Measurements from ENCODE around the gene TRAF3.
"Not testable (repeated sequence)": the region's sequence is repeated elsewhere in the genome, so short reads cannot be mapped to it uniquely, and the experiment has no call there.

Gene TRAF3

DNA sequence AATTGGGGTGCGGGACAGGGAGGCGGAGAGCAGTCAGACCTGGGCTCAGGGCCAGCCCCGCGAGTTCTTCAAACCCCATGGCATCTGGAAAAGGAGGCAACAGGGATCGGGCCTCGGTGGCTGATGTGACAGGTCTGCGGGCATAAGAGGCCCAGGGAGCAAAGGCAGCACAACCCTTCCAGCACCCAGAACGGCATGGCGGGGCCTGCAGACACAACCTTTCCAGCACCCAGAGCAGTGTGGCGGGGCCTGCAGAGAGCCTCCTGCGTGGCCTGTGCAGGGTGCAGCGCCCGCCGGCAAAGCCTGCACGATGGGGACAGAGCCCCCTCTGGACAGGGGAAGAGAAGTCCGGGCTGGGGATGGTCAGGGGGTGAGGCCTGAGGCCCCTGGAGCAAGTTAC, 26.2 kb upstream of the TRAF3 start:
- no peak for DNase-seq (ENCODE audit: low read depth in 1 of 2, low spot score in 1 of 2)

DNA sequence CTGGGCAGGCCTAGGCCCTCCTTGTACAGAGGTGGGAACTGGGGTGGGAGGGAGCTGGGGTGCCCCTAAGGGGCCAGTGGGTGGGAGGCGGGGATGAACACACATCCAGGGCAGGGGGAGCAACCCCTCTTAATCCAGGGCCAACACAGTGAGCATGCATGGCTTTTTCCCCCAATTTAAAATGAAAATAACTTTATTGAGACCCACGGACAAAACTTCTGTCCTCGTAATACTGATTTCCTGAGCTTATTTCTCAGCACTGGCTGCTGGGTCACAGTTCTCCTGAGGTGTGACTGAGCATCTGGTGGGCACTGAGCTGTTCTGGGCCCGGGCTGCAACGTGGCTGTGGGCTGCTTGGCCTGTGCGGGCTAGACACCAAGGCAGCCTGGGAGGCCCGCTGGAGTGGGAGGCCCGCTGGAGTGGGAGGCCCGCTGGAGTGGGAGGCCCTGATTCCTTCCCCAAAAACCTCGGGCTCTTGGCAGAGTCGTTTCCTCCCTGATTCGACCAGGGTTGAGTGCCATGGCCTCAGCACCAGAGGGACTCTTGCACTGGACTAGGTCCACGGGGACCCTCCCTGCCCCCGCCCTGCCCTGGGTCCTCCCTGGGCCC, 24.9 kb upstream of the TRAF3 start:
- no peak for DNase-seq (ENCODE audit: low read depth in 1 of 2, low spot score in 1 of 2)

DNA sequence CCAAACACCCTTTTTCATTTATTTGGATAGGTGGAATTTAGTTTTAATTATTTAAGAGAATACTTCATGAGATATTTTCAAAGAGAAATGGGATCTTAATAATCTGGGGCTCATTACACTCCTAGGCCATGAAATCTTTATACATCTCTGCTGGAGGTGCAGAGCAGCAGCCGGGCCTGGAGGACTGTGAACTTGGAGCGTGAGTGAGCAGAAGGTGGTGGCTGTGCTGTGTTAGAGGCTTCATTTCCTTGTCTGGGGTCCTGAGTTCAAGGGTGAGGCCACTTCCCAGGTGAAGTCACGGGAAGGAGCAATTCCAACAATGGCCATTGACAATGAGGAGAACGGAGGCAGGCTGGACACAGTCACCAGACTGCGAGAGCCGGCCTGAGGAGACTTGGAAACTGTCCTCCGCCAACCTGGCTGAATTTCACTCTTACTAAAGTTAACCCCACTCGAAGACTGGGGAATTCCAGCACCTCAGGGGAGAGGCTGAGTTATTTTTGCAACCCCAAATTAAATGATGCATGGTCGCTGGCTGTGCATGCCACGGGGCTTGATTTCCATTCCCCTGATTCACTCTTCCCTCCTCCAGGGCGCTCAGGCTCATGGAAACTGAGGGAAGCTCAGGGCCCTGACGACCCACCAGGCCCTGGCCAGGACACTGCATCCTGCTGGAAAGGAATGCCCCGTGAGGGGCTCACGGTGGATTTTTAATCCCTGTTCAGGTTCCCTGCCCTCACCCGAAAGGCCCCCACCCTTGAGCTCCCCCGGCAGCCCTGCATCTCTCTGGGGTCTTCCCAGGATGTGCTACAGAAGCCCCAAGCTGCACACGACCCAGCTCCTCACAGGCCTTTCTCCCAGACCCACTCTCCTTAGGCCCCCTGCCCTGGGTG, 22.6 kb upstream of the TRAF3 start:
- no peak for DNase-seq (ENCODE audit: low read depth in 1 of 2, low spot score in 1 of 2)

DNA sequence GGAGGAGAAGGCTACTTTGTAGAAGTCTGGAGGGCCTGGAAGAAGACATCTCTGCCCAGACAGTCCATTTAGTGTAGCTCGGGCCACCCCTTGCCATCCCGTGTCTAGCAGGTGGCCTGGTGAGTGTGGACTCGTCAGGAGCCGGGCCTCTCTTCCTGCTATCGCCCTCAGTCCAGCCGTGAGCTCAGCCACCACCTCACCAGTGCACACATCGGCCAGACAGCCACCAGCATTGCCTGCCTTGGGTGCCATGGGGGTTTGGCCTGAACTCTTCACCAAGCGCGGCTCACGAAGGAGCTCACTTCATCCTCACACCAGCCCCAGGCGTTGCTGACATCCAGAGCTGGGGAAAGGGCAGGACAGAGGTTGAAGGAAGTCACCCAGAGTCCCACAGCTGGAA, 19.6 kb upstream of the TRAF3 start:
- no peak for DNase-seq (ENCODE audit: low read depth in 1 of 2, low spot score in 1 of 2)

DNA sequence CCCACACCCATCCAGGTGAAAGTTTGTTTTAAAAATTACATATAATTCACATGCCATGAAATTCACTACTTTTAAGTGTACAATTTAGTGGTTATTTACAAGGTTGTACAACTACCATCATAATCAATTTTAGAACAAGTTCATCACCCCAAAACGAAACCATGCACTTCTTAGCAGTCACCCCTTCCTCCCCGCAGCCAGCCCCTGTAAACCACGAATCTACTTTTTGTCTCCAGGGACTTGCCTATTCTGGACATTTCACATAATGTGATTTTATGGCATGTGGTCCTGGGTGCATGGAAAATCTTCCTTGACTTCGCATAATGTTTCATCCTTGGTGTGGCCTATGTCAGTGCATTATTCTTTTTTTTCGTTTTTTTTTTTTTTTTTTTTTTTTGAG, 19.2 kb upstream of the TRAF3 start:
- no peak for DNase-seq (ENCODE audit: low read depth in 1 of 2, low spot score in 1 of 2)

DNA sequence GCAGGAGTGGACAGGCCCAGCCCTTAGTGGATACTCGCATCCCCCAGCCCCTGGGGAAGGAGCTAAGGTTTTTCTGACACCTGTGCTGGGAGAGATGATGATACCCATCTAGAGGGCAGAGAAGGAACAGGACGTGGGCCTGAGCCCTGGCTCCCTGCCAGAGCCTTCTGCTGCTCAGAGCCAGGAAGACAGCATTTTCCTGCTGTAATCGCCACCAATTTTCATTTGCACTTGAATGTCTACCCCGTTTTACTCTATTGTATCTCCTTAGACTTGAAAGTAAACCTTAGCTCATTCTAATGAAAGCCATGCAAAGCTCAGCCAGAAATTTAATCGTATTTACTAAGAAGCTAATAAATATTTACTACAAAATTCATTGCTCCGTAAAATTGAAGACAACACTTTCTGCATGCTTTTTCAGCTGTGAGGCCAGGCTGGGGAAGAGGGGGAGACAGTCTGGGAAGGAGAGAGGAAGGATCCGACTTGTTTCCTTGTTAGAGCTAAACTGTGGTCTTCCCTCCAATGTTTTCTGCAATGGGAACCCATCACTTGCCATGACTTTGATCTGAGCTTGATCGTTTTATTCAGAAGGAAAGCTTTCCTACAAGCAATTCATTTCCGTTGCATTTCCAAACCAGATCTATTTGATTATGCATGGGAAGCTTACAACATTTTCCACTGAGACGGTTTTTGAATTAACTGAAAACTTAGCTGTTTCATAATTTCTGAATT, 17.6 kb upstream of the TRAF3 start:
- no peak for DNase-seq (ENCODE audit: low read depth in 1 of 2, low spot score in 1 of 2)

DNA sequence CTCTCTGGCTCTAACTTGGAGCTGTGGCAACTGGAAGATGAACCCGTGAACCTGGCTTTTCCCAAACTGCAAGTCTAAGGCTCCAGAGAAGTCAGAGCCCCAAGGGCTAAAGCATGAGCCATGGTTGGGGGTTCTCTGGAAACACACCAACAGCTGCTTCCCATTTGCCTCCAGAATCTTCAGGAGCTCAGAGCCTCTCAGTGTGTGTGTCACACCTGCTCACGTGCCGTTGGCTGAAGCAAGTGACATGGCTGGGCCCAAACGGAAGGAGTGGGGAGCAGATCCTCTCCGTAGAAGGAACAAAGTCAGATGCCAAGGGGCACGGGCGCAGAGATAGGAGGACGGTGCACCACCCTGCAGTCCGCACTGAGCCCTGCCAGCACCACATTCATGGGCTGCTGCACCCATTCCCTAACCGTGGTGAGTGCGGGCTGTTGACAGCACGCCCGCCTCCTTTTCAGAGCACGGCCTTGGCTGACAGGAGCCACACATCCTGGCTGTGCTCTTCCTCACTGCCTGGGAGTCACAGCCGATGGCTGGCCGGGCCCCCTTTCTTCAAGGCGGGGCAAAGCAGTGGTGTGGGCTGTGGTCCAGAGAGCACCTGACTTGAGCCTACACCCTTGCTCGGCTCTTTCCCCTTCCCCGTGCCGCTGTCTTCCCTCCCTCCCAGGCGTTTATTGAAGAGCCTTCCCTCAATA, 16.6 kb upstream of the TRAF3 start:
- no peak for DNase-seq (ENCODE audit: low read depth in 1 of 2, low spot score in 1 of 2)

DNA sequence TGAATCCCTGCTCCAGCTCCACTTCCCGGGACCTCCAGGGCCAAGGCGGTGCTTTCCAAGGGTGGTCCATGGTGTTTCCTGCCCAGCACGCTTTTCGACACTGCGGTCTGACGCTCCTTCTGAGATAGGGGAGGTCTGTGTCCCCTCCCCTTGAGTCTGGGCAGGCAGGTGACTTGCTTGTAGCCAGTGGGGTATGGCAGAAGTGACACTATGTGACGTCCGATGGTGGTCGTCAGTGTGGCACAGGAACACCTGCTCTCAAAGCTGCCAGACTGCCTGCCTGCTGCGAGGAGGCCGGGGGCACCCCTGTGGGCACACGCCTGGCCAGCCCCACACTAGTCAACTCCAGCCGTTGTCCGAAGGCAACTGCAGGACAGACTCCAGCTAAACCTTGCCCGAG, 16.0 kb upstream of the TRAF3 start:
- no peak for DNase-seq (ENCODE audit: low read depth in 1 of 2, low spot score in 1 of 2)

DNA sequence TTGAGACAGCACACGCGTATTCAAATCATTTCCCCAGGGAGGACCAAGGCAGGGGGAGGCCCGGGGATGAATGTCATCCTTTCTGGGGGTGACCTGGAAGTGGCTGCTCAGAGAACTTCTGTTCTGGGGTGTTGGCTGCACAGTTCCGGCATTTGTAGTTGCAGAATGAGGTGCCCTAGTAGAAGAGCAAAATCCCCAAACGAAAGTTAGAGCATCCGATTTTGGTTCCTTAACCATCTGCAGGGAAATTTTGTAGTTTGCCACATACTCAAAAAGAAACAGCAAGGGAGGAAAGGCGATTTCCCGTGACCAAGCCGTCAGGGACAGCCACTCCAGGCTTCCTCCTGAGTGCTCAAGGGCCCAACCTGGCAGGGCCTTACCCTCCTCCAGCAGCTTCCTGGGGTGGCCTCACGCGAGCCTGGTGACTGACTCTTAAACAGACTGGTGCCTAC, 13.0 kb upstream of the TRAF3 start:
- DNase-seq (ENCODE audit: low read depth in 1 of 2, low spot score in 1 of 2) = no peak

DNA sequence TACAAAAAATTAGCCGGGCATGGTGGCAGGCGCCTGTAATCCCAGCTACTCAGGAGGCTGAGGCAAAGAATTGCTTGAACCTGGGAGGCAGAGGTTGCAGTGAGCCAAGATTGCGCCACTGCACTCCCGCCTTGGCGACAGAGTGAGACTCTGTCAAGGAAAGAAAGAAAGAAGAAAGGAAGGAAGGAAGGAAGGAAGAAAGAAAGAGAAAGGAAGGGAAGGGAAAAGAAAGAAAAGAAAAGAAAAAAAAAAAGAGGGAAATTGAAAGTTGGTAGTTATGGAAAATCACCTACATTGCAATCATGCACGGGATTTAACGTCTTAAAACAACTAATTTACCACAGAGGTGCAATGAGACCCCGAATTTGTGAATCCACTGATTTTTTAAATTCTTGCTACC, 11.5 kb upstream of the TRAF3 start:
- not testable (repeated sequence) for DNase-seq (ENCODE audit: low read depth in 1 of 2, low spot score in 1 of 2)

DNA sequence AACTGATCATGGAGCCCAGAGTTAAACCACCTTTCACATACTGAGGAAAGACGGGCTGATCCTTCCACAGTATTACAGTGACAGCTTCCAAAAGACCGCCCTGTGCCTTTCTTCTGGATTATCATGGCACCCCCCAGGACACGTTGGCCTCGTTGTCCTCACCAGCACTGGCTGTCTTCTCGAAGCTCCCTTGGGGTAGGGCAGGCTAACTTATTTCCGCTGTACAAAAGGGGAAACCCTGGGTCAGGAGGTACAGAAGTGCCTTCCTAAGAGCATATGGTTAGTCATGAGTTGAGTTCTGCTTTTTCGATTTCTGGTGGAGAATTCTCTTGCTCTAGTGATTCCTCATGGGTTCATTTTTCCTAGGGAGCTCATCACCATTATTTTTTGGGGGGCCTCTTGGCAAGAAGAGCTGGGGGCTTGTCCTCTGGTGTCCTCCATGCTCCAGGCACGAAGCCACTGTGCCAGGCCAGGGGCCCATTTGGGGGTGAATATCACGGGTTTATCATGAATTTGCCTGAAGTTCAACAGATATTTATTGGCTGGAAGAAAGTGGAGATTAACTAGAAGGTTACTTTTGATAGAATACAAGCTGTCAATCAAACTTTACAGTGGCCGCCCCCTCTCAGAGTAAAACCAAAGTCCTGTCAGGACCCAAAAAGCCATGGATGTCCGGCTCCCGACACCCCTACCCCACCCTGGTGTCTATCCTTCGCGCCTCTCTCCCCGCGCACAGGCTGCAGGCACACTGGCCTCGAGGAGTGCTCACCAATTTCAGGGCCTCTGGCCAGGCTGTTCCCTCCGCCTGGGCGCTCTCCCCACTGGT, 8.8 kb upstream of the TRAF3 start:
- DNase-seq (ENCODE audit: low read depth in 1 of 2, low spot score in 1 of 2) = no peak

DNA sequence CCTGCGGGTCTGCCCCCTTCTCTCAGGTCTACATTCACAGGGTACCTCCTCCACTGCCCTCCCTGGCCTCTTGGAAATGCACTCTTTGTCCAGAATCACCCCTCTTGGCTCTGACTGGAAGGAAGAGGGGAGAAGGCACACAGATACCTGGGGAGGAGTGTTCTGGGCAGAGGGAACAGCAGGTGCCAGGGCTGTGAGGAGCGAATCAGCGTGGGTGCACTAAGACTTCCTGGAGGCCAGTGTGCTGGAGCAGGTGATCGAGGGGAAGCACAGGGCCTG, 8.3 kb upstream of the TRAF3 start:
- DNase-seq (ENCODE audit: low read depth in 1 of 2, low spot score in 1 of 2) = no peak

DNA sequence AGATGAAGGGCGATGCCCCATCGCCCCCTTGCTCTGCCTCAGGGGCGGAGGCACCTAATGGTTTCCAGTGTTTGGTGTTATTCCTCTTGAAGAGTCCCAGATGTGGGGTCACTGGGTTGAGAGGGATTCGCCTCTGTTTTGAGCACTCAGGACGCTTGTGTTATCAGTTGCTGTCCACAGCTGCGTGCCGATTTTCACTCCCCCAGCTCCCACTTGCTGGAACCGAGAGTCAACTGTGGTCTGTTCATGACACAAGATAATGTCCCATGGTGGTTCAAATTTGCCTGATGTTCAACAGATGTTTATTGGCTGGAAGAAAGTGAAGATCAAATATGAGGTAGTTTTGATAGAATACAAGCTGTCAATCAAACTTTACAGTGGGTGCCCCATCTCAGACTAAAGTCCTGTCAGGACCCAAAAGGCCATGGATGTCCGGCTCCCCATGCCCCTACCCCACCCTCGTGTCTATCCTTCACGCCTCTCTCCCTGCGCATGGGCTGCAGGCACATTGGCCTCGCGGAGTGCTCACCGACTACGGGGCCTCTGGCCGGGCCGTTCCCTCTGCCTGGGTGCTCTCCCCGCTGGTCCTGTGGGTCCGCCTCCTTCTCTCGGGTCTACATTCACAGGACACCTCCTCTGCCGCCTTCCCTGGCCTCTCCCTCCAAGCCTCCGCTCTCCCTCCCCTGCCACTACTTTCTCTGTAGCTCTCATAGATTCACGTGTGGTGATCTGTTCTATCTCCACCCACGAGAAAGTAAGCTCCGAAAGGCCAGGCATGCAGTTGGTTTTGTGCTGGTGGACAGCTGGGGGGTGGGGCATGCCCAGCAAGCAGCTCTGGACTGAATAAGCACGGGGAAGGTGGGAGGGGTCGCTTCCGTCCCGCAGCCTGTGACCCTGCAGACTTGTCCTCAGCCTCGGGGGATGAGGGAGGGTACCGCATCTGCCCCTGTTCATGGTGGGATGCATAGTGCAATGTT, 6.8 kb upstream of the TRAF3 start:
- no peak for DNase-seq (ENCODE audit: low read depth in 1 of 2, low spot score in 1 of 2)

DNA sequence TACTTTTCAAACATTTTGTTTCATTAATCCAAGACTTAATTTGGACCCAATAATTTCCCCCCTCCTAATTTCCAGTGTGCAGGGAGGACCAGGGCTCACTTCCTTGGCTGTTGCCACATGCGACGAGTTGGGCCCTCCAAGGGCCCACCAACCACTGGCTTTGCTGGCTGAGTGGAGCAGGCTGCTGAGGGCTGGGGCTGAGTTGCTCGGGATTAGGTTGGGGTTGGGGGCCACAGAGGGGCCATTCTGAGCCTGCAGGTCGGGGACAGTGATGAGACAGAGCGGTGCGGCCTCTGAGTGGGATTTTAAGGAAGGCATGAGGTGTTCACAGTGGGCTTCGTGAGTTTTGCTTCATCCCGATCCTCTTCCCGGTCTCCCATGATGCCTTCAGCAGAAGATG, 6.1 kb upstream of the TRAF3 start:
- no peak for DNase-seq (ENCODE audit: low read depth in 1 of 2, low spot score in 1 of 2)

DNA sequence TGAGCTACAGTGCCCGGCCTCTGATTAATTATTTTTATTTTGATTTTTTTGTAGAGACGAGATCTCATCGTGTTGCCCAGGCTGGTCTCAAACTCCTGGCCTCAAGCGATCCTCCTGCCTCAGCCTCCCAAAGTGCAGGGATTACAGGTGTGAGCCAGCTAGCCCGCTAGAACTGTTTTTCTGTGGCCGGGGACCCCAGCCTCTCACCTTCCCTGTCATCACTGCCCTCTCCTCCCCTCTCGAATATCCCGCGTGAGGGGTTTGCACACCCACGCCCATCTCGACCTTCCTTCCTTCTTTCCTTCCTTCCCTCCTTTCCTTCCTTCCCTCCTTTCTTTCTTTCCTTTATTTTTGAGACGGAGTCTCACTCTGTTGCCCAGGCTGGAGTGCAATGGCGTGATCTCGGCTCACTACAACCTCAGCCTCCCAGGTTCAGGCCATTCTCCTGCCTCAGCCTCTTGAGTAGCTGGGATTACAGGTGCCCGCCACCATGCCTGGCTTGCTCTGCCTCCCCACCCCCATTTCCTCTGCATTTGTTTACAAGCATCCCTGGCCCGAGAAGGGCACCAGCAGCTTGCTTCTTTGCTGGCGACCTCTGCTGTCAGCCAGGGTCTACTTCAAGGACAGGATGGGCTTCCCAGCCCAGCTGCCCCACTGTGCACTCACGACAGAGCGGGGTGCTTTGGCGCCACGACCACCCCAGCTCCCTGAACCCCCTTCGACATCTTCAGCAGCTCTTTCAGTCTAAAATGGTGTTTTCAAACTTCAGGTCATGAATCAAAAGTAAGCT, 4.3 kb upstream of the TRAF3 start:
- DNase-seq (ENCODE audit: low read depth in 1 of 2, low spot score in 1 of 2) = no peak

DNA sequence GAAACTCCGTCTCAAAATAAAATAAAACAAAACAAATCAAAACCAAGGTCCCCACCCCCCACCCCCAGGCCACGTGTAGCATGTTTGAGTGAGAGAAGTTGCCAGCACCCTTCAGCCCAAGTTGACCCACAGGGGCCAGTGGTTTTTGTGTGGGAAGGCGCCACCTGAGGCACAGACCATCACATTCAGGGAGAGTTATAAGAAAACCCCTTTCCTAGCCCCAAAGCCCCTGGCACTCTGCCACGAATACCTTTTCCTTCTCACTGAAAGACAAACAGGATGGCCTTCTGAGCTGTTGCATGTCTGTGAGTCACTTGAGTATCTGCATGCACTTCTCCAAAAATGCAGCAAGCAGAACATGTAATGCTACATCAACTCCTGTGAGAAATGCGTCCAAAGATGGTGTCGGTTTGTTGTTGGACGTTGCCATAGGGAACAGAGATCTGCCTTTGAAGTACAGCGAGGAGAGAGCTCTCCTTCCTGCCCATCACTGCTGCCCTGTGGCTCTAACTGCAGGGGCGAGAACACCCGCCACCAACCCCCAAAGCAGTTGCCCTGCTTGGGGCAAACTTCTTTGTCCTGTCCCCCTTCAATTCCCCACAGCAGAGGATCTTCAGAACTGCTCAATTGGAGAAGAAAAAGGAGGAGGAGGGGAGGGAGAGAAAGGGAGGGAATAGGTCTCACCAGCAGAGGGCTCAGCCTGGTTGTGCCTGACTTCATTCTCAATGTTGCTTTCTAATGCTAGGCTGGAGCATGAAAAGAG, 2.7 kb upstream of the TRAF3 start:
- DNase-seq (ENCODE audit: low read depth in 1 of 2, low spot score in 1 of 2) = peak; percentile 16 to 53

DNA sequence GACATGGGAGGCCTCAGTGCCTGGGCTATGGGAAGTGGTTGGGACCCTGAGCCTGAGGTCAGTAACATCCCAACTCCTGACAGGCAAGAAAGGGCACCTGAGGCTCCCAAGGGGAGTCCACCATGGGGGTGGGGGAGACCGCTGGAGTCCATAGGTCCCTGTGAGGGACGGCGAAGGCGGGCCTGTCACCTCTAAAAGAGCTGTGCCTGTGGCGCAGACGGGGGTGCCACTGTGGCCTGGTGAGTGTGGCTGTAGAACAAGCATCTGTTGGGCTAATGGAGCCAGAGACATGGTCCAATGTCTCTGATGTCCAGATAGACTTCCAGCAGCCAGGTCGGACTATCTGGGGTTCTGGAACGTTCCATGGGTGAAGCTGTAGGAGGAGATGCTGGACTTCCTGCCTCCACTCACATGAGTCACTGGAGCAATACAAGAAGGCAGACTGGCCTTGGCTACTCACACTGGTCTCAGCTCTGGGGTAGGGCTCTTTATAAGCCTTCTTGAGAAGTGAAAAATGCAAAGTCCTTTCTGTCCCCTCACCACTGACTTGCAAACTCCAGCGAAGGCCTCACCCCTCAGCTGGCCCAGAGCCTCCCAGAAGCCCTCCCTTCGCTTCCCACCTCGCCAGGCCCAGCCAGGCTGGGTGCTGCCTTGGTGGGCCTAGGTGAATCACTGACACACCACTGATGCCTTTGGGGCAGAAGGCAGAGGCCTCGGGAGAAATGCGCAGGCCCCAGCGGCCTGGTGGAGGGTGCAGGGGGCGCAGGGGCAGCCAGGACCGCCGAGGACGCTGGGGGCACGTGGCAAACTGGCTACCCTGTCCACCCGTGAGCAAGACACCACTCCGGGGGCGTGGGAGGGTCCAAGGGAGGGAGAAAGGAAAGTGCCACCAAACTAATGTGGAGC, 1.1 kb upstream of the TRAF3 start:
- no peak for DNase-seq (ENCODE audit: low read depth in 1 of 2, low spot score in 1 of 2)

All from activated CD4-positive, alpha-beta T cell treated with anti-CD3 and anti-CD28 coated beads, Interleukin-2, amount 50 U/mL, for 24 hours (primary cell).